NT2/D1 (cell line): Measurements from ENCODE around the gene LRRK1.

Source experiments
- YY1 ChIP-seq: IDR thresholded peaks from 2 replicates; pipeline ENCODE4 v1.6.1; 2011; ENCODE audit not compliant: insufficient read length, insufficient read depth
- ZNF274 ChIP-seq: IDR thresholded peaks from 2 replicates; pipeline ENCODE4 v1.6.1; 2011; ENCODE audit warnings: mild to moderate bottlenecking, low read depth, low read length

- TF ChIP-seq YY1 (no peak), ZNF274 (no peak)
Measured at GRCh38 chr15:101053261-101053660, 134.1 kb downstream of the LRRK1 start.
